D341Med (cell line): ENCODE data around the gene GPR137B.

Experiments used
- DNase-seq: peaks from one replicate; pipeline ENCODE4 v3.0.0; 2012; ENCODE audit warnings: low spot score

The GPR137B gene

DNA sequence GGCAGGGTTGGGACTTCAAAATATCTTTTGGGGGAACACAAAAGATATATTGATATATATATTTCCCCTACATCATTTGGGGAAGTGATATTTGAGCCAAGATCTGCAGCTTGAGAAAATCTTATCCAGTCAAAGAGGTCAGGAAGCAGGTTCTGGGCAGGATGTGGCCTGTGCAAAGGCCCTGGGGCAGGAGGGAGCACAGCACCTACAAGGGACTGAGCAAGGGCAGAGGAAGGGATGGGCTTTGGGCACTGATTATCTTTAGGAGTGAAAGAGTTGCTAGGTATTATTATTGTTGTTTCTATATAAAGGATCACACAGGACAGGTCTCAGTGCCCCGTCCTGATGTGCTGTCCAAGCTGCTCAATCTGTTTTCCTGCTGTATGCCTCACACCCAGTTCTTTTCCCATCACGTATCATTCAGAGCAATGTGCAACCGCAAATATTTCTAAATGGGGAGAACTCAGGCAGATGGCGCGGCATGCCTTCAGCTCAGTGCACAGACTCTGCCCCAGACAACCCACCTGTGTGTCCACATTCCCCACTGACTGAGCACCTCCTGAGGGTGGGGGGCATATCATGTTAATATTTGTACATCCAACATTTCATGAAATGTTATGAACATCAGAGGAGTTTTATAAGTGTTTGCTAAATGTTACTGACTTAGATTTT lies 28.1 kb upstream of the GPR137B start:
- DNase-seq: no peak

DNA sequence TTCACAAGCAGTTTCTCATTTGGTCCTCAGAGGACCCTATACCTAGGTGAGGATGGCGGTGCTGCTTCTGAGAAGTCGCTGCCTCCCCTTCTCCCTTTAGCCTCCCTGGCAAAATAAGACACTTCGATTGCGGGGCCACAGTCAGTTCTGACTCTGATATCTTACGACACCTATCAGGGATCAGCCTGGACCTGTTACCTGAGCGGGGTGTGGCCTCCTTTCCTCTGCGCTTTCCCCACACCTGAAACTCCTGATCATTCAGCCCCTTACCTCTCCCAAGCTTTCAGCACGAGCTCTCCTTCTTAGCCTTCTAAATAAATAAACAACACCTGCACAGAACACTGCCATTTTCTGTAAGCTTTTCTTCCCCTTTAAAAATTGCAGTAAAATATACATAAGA lies 24.6 kb upstream of the GPR137B start:
- DNase-seq: no peak

GRCh38 chr1:236119943-236120484 lies 22.3 kb upstream of the GPR137B start:
- DNase-seq: no peak

GRCh38 chr1:236120721-236121153 lies 21.6 kb upstream of the GPR137B start:
- DNase-seq: no peak

GRCh38 chr1:236122176-236122575 lies 20.2 kb upstream of the GPR137B start:
- DNase-seq: no peak

- no peak for DNase-seq
Measured at GRCh38 chr1:236123563-236123962, 18.8 kb upstream of the GPR137B start.

- peak; percentile 35 for DNase-seq
Measured at GRCh38 chr1:236124965-236125364, 17.4 kb upstream of the GPR137B start.

DNA sequence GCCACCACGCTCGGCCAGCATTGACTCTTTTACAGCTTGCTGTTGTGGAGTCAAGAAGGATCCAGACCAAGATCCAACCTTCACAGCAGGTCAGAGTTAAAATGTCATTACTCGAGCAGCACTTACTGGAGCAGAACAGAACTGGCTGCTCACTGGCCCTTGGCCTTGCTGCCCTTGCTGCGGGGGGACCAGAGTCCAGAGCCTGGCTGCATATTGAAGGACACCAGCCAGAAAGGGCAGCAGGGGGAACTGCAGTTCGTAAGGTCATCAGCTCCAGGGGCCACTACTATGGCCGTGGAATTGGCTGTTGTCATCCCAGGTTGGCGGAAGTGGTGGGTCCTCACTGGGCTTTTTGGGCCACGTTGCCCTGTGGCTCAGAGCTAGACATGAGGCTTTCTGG lies 15.3 kb upstream of the GPR137B start:
- no peak for DNase-seq

DNA sequence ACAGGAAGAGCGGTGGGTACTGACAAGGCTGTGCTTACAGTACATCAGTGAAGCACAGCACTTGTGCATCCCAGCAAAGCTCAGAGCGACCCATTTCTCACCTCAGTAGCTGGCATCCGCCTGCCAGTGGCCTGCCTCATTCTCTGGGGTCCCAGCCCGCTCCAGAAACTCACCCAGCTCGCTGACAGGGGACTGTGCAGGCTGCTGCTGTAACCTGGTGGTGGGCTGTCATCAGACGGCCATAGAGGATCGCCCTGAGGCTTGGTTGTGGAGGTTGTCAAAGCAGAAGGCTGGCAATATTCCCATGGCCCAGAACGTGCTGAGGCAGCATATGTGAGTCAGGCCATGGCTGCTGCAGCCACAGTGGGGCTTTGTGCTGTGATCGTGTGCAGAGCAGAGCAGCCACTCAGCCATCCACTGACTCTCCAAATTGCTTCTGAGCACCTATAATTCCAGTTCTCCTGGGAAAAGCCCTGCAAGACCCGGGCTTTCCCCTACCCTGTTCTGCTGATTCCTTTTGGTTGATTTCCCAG lies 13.6 kb upstream of the GPR137B start:
- DNase-seq: peak; percentile 26

- DNase-seq: no peak
Measured at GRCh38 chr1:236129306-236129705, 13.0 kb upstream of the GPR137B start.

GRCh38 chr1:236130372-236130771 lies 12.0 kb upstream of the GPR137B start:
- no peak for DNase-seq

DNA sequence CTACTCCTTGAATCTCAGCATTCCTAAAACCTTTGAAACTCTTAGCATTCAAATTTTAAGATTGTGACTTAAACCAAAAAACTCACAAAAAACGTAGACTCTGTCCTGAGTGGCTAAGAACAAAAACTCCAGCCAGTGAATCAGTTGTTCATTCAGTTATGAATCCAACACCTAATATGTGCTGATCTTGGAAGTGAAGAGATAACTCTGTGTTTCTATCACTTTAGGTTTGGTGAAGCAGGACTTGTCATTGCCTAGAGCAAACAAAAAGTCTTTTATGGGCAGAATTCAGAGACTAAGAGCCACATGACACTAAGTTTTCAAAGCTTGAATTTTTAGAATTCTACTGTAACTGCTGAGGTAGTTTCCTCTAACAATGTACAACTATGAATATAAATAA lies 10.4 kb upstream of the GPR137B start:
- DNase-seq: no peak

- DNase-seq: no peak
Measured at GRCh38 chr1:236132420-236133046, 9.8 kb upstream of the GPR137B start.

DNA sequence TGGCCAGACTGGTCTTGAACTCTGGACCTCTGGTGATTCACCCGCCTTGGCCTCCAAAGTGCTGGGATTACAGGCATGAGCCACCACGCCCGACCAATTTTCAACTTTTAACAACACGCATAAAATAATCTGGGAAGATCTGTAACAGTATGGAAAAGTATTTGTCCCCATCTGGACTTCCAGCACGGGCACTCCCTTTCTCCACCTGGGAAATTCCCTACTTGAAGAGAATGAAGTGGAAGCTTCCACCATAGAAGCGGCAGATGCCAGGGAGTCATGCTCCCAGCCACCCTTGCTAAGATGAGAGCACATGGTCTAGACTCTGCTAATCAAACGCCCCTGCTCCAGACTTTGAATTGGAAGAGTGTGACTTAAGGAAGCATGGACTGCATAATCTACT lies 9.0 kb upstream of the GPR137B start:
- DNase-seq: no peak

DNA sequence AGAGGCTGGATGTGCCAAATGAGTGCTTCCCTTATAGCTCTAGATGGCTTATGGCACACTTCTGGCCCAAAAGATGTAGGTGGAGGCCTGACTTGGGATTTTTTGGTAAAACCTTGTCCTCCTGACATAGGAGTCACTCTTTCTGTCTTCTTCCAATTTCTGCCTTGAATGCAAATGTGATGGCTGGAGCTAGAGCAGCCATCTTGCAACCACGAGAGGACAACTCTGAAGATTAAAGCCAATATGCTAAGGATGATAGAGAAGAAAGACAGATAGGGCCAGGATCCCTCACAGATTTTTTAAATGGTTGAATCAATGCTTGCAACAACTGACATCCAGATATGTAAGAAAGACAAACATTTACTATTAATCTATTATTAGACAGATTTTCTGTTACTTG lies 8.5 kb upstream of the GPR137B start:
- no peak for DNase-seq

DNA sequence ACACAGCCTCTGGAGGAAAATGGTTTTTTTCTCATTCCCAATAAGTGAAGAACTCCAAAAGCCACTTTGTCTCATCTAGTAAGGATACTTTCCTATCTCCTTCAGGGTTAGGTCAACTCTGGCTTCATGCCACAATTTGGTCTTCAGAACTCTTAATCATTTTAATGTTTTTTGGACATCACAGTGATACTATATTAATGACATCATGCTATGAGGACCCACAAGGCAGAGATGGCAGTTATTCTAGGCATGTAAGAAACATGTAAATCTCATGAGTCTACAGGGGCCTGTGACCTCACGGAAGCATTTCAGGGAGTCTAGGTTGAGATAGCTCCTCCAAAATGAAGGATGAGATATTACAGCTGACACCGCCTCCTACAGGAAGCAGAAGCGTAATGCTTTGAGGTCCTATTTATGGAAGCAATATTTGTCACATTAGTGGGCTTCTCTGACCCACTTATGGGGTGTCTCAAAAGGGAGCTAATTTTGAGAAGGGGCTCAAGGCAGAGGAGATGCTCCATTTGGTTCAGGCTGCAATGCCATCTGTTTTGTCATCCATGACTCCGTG lies 5.0 kb upstream of the GPR137B start:
- no peak for DNase-seq

GRCh38 chr1:236139495-236139894 lies 2.8 kb upstream of the GPR137B start:
- no peak for DNase-seq

DNA sequence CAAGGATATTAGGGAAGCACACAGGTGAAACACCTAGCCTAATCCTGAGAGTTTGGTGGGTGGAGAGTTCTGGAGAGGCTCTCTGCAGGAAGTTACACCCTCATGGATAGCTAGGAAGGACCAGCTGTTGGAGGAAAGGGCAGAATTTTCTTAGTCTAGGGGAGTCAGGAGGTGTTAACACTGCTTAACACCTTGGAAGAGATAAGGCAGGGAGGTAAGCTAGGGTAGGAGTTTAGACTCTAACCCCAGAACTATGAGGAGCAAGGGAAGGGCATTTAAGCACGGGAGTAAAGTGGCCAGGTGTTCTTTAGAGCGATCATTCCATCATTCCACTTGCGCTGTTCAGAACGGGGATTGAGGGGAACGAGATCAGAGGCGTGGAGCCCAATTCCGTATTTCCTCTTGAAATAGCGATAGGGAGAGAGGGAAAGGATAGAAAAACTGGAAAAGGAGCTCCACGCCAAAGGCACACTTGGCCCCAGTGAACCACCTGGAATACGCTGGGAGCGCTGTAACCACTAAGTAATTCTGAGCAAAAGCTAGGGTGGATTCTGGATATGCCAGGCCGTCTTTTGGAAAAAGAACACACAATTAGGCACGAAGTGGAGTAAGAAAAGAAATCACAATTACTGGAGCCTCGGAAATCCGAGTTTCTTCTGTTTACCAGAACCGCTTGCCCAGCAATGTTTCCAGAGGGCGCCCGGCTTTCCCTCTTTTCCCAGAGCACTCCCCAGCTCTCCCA lies 1.5 kb upstream of the GPR137B start:
- peak; percentile 36 for DNase-seq

DNA sequence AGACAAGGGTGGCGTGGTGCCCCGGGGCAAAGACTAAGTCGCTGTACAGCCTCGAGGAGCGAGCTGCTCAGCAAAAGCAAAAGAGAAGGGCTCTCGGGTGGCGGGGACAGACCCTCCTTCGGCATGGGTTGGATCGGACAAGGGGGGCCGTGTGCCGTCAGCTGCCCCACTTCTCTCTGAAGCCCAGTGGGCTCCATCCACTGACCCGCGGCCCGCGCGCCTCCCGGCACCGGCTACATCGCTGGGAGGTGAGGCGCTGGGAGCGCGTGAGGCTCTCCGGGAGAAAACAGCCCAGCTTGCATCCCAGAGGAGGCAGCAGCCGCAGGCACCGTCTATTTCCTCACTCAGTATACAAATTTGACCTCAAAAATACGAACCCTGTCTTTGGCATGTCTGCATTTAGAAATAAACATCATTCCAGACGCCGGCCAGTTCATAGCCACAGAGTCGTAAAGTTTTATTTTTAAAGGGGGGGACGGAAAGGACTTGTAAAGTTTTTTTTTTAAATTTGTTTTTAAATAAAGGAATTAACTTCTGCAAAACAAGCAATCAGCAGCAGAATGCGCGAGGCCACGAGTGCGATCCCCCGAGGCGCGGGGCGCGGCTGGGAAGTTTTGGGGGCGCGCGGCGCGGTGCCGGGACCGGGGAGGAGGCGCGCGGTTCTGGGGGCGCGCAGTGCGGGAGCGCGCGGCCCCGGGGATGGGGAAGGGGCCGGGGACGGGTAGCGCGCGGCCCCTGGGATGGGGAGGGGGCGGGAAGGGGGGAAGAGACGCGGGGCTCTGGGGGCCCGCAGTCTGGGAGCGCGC lies 689 bp upstream of the GPR137B start:
- DNase-seq: peak; percentile 82

DNA sequence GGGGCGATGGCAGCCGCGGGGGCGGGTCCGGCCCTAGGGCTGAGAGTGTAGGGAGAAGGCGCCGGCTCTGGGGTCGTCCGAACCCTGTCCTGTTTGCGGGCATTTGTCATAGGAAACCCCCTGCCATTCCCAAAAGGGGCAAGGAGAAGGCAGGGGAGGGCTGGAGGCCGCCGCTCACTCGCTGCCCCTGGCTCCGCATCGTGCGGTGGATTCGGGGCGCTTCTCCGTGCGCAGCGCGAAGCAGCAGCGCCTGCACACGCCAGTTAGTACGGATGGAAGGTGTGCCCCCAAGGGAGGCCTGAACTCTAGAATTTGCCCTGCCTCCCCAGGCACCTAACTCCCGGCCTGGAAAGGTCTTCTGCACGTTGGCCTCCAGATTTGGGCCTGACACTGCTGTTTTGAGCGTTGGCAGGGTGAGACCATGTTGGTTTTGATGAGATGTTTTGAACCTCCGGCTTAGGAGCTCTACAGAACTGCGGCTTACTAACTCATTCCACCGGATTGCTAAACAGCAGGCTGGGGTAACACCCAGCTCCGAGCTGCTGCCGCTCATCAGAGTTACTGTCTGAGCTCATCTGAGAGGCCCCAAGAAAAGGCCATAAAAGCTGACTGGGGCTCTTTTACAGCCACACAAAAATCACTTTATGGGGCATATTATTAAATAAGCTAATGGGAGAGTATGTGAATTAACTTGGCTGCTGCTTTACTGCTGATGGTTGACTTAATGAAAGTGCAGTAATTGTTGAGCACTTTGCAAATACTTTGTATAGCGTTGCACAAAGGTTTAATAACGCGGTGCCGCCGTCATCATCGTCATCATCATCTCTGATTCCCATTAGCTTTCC lies 987 bp downstream of the GPR137B start:
- peak; percentile 56 for DNase-seq

DNA sequence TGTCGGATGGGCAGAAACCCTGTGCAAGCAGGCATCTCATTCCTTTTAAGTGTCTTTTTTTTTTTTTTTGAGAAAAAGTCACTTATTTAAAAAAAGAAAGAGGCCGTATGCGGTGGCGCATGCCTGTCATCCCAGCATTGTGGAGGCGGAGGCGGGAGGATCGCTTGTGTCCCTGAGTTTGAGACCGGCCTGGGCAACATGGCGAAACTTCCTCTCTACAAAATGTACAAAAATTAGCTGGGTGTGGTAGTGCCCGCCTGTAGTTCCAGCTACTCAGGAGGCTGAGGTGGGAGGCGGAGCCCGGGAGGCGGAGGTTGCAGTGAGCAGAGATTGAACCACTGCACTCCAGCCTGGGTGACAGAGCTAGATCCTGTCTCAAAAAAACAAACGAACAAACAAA lies 1.7 kb downstream of the GPR137B start:
- DNase-seq: no peak
